HG03571 (cell line): ENCODE data around the gene ATG13.

Experiments used
- ATAC-seq: cut with Tn5 transposase; IDR thresholded peaks from one replicate; pipeline ENCODE4 v1.9.1; 2021; ENCODE audit not compliant: unreplicated experiment

The ATG13 gene

DNA sequence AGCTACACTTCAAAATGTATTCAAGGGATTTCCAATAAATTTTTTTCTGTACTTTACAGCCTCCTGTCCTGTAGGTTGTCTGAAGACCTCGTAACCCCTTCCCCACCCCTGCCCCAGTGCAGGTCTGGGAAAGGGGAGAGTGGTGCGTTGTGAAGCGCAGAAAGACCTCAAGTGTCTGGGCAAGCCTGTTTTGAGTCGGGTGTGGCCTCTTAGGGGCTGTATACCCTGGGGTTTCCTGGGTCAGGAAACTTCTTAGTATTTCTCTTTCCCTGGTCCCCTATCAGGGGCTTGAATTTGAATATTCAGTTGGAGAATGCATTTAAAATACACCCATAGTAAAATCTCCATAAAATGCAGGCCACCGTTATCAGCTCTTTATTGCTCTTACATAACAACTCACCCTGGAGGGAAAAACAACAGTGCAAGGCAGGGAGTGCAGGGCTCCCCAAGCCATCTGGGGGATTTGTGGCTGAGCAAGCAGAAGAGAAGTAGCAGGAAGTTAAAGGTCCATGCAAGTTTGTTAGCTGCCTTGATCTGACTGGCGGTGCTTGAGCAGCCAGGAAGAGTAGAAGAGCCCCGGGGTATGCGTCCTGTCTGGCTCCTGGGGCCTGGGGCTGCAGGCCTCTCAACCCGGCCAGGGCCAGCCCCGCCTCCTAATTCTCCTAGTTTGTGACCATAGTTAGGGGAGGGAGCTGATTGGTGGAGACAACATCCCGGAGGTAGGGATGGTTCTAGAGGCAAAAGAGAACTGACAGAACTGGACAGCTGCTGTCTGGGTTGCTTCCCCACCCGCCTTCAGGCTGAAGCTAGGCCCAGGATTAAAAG is 57.3 kb downstream of the ATG13 start:
- ATAC-seq = no peak

GRCh38 chr11:46675288-46675851 is 58.0 kb downstream of the ATG13 start:
- ATAC-seq = no peak

GRCh38 chr11:46675949-46676348 is 58.6 kb downstream of the ATG13 start:
- ATAC-seq = no peak

GRCh38 chr11:46676436-46677158 is 59.2 kb downstream of the ATG13 start:
- no peak for ATAC-seq

DNA sequence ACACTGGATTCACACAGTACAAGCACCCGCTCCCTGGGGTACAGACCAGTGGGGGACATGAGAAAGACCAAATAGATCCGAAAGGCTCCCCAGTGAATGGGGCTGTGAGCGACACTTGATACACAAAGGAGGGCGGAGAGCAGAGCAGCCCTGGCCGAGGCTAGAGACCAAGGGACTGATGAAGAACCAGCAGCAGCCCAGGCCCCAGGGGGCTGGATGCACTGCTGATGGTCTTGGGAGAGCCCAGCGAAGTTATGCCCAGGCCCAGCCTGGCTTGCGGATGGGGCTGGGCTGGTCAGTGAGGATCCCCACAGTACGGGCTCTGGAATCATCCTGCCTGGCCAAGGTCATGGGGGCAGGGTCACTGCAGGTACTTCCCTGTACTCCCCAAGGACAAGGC is 59.8 kb downstream of the ATG13 start:
- ATAC-seq = no peak

GRCh38 chr11:46677991-46678740 is 60.8 kb downstream of the ATG13 start:
- no peak for ATAC-seq

GRCh38 chr11:46678741-46679130 is 61.4 kb downstream of the ATG13 start:
- ATAC-seq = no peak

DNA sequence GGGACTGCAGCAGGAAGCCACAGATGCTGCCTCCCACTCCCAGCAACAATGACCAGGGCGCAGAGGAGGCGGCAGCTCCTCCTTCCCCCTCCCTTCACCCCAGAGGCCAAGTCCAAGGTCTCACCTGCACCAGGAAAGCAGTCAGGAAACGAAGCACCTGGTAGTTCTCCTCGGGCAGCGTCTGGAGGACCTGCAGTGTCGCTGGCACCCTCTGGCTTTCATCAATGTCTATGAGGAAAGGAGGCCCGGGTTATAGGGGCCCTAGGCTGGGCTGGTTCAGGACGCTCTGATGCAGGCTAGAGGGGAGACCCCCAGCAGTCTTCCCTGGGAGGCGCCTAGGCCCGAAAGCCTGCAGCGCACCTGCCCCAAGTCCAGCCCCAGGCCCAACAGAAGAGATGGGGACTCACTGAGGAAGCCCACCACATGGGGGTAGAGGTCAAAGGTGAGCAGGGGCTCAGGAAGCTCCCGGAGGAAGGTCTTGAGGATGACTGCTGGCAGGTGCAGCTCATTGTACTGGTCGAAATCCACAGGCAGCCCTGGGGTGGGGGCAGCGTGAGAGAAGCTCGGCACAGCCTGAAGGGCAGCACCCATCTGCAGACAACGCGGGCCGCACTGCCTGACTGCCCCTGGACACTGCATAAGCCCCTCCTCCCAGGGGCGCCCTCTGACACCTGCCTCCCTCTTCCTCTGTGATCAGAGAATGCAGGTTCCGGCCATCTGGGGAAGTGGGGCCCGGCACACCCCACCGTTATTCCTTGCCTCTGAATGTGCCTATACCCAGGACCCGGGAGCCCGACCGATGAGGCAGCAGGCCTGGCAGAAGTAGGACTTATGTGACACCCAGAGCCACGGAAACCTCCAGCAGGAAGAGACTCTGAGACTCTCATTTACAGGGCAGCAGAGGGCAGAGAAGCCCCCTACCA is 62.1 kb downstream of the ATG13 start:
- ATAC-seq = no peak

DNA sequence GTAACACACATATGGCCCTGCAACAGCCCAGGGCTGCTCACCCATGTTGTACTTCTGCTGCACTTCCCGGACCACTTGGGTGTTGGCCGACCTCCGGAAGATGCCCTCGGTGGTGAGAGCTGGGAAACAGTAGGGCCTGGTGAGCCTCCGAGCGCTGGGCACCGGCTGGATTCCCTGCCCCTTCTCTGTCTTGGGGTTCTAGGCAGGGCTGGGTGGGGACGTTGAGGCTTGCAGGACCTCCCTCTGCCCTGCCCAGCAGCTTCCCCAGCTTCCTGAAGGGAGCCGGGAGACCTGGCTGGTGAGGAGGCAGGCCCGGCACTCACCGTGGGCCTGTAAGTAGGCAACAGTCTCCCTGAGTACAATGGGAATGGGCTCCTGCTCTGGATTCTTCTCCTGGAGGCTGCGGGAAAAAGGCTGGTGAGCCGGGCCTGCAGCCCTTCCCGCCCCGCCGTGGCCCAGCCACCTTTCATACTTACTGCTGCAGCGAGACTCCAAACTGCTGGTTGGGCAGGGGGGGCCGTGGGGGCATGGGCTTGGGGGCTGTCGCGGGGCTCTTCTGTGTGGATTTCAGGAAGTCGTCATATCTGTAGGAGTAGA is 62.9 kb downstream of the ATG13 start:
- no peak for ATAC-seq

DNA sequence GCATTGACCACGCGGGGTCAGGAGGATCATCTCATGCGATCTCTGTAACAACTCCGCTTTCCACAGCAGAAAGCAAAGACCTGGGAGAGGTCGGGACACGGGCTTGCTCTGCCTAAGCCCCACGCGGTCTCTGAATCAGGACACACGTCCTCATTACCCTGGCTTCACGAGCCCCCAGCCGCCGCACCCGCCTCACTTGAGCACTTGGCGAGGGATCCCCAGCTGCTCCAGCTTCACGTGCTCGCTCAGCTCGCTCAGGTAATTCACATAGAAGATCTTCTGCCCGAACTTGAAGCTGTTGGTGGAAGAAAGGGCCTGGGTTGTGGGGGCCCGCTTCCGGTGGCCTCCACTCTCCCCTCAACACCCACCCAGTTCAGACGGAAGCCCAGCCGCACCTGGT is 63.5 kb downstream of the ATG13 start:
- no peak for ATAC-seq

GRCh38 chr11:46681814-46682213 is 64.5 kb downstream of the ATG13 start:
- no peak for ATAC-seq

DNA sequence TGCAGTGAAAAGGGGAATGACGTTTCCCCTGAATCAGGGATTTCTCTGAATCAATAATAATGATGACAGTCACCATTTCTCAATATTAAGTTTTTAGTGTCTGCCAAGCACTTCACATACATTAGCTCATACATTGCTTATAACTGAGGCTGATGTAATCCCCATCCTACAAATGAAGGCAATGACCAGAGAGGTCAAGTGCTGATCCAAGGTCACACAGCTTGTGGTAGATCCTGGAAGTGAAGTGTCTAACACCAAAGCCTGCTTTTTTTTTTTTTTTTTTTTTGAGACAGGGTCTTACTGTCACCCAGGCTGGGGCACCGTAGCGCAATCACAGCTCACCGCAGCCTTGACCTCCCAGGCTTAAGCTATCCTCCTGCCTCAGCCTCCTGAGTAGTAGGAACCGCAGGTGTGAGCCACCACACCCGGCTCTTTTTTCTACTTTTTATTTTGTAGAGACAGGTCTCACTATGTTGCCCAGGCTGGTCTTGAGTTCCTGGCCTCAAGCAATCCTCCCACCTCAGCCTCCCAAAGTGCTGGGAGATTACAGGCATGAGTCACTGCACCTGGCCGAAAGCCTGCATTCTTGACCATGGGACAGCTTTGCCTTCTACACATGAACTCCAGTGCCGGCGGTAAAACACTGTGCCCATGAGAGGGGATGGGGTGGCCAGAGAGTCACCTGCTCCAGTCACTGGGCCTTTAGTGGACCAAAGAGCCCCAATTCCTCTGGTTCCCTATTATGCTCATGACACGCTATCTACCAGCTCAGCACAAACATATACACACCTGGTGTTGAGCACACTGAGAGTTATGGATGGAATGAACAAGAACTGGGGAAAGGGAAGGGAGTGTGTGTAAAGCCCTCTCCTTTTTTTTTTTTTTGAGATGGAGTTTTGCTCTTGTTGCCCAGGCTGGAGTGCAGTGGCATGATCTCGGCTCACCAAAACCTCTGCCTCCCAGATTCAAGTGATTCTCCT is 65.7 kb downstream of the ATG13 start:
- ATAC-seq = no peak

DNA sequence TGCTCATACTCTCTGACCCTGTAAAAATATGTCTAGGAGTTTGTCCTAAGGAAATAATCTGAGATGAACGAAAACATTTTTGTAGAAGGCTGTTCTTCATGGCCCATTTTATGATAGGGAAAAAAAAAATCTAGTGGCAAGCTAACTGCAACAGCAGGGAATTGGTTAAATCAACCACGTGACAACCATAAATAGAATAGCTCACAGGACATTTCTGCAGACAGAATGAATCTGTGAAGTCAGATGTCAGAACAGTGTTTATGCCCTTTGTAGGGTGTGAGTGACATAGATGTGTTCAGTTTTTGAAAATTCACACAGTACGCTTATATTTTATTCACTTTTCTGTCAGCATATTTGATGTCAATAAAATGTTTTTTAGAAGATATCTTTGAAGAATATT is 67.0 kb downstream of the ATG13 start:
- no peak for ATAC-seq

GRCh38 chr11:46686886-46687795 is 69.8 kb downstream of the ATG13 start:
- ATAC-seq = no peak

GRCh38 chr11:46690702-46691101 is 73.3 kb downstream of the ATG13 start:
- ATAC-seq = no peak

- no peak for ATAC-seq
Measured at GRCh38 chr11:46692450-46692849, 75.1 kb downstream of the ATG13 start.

- no peak for ATAC-seq
Measured at GRCh38 chr11:46693597-46694012, 76.3 kb downstream of the ATG13 start.

DNA sequence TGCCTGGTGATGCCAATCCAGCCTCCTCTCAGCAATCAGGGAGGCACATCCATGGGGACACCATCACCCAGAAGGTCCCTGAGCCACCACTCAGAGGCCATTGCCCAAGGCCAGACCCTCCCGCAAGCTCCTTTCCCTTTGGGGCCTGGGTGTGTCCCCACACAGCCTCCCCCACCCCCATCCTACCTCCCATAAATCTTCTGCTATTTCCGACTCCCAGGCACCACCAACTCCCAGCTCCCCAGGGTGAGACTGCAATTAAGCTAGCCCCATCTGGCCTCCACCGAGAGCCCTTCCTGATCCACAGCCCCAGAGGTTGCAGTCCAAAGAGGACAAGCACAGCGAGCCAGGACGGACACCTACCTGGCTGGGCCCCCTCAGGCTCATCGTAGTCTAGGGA is 76.7 kb downstream of the ATG13 start:
- ATAC-seq = no peak
